Stimulated activated CD8-positive, alpha-beta memory T cell treated with anti-CD3 and anti-CD28 coated beads, Interleukin-15, amount 100 ng/mL, for 1 hour (primary cell): ENCODE data around the gene LGR6.
A peak's percentile ranks its signal among the peaks of the same experiment; 100 is the strongest.

ENCODE experiments used
- DNase-seq: peaks from one replicate; pipeline ENCODE4 v3.0.0-alpha.2; 2020; ENCODE audit warnings: low read depth

LGR6 gene

DNA sequence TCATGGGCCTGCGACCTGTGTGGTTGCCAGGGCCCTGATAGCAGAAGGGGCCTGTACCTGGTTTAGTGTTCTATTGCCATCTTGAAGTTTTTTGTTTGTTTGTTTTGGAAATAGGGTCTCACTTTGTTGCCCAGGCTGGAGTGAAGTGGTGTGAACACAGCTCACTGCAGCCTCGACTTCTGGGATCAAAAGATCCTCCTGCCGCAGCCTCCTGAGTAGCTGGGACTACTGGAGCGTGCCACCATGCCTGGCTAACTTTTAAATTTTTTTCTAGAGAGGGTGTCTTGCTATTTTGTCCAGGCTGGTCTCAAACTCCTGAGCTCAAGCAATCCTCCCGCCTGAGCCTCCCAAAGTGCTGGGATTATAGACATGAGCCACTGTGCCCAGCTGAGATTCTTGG lies 75.2 kb downstream of the LGR6 start:
- no peak for DNase-seq

GRCh38 chr1:202270871-202271326 lies 77.3 kb downstream of the LGR6 start:
- DNase-seq = no peak

DNA sequence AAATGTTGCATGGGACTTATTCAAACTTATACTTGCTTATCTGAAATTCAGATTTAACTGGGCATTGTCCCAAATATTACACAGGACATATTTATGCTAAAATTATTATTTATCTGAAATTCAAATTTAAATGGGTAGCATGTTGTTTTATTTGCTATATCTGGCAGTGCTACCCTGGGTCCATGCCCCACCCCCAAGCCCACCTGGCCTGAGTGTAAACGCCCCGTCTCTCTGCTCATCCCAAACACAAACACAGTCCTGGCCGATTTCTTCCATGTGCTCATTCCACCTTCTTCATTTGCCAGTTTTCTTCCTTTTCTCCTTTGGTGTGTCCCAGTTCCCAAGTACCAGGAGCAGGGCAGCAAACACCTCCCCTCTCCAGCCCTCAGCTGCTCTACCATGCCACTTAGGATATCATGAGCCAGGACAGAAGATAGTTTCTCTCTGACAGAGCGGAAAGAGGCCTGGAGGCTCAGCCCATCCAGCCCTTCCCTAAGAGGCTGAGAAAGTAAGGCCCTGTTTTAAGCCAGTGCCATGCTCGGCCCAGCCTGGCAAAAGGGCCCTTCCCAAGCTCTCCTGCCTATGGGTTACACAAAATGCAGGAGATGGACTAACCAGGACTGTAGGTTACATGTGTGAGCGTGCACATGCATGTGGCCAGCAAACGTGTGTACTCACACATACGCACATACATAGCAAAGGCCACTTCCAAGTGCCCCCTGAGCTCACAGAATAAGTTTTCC lies 78.7 kb downstream of the LGR6 start:
- no peak for DNase-seq

DNA sequence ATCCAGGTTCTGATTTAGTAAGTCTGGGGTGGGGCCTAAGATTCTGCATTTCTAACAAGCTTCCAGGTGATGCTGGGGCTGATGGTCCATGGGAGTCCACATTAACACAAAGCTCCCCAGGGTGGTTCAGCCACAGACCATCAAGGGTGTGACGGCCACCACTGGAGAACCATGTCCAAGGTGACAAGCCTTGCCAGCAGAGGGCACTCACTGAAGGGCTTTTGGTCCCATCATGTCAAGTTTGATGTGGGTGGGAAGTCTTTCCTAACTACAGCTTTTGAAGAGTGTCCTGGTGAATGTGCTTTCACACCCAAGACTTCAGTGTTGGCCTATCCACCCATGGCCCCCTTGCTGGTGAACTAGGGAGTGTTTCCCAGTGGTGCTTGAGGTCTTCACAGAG lies 81.0 kb downstream of the LGR6 start:
- DNase-seq = peak; percentile 21

DNA sequence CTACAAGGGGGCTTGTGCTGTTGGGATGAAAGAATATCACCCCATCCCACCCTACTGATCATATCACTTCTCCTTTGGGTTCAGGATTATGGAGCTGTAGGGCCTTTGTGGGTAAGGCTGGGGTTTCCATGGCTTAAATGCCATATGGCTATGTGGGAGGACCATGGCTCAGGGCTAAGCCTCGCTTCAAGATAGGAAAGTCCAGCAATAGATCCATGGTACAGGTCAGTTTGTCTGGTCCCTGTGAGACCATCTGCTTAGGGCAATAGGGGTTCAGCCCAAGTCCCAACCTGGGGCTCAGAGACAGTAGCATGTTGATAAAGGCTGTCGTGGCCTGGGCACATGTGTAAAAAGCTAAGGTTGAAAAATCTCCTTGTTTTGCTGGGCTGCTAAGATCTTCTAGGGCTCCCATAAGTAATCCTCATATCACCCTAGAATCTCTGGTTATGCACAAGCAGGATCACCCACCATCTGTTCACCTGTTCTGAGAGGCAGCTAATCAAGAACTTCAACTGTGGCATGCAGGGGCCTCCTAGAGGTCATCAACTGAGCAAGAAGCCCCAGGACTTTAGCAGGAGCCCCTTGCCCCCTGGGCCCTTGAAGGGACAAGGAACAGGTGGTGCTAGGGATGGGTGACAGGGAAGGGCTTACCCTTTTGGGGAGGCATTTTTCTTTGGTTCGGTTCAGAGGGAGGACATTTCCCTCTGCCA lies 81.6 kb downstream of the LGR6 start:
- DNase-seq = no peak

DNA sequence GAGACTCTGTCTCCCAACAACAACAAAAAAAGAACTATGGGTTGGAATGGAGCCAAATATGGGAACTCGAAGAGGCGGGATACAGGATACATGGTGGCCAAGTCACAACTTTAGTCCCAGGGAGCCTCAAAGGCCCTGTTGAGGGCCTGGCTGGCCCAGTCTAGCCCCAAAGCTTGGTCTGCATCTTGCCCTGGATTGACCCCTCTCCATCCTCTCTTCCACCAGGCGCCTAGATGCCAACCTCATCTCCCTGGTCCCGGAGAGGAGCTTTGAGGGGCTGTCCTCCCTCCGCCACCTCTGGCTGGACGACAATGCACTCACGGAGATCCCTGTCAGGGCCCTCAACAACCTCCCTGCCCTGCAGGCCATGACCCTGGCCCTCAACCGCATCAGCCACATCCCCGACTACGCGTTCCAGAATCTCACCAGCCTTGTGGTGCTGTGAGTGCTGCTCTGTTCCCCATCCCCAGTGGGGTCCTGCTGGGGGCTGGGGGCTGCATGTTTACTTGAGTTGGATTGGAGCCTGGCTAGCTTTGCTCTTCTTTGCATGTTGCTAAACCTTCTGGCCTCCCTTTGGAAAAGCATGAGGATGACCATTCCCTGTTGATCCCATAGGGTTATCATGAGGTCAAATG lies 82.6 kb downstream of the LGR6 start:
- DNase-seq = no peak

DNA sequence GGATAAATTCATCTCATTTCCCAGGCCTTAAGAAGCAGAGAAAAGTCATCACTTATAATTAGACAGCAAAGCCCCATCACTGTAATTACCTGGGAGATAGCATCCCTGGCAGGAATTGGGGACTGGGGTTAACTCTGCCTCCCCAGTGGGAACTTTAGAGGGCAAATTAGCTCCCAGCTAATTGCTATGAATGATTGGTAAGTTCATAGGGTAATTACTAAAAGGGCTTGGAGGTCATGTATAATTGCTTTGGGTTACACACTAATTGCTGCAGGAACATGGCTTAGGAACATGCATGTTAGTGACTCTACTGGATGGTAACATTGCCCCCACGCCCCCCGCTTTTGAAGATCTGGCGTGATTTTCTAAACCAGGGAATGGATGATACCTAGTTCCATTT lies 83.3 kb downstream of the LGR6 start:
- no peak for DNase-seq

GRCh38 chr1:202278751-202279150 lies 85.2 kb downstream of the LGR6 start:
- DNase-seq = no peak

DNA sequence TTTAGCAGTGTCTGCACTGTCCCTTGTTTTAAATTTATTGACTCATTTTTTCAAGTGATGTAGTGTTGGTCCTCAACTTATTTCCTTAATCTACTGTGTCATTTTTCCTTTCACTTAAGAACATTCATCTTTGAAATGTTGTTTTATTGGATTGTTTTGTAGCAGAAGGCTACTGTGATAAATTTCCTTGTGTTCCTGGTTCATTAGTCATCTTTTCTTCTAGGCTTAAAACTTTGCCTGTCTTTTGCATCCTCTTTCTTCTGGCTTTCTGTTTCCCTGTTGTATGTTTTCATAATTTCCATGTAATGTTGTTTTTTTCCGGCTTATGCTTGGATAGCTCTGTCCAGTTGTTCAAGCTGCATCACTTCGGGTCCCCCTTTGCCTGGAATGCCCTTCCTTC lies 86.2 kb downstream of the LGR6 start:
- no peak for DNase-seq

DNA sequence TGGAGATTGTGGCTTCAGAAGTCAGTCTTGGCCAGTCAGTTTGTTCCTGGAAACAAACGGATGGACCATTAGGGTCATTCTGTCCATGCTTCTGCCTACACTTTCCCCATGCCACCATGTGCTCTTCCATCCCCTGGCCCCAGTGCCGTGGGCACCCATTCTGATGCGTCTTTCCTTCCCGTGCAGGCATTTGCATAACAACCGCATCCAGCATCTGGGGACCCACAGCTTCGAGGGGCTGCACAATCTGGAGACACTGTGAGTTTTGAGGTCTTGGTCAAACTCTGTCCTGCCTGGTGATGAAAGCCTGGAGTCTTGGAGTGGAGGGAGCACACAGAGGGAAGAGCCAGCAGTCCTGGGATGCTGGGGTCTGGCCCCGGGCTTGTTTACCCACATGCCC lies 87.0 kb downstream of the LGR6 start:
- no peak for DNase-seq

GRCh38 chr1:202281316-202282024 lies 87.9 kb downstream of the LGR6 start:
- DNase-seq = no peak

GRCh38 chr1:202282025-202282371 lies 88.4 kb downstream of the LGR6 start:
- DNase-seq = no peak

DNA sequence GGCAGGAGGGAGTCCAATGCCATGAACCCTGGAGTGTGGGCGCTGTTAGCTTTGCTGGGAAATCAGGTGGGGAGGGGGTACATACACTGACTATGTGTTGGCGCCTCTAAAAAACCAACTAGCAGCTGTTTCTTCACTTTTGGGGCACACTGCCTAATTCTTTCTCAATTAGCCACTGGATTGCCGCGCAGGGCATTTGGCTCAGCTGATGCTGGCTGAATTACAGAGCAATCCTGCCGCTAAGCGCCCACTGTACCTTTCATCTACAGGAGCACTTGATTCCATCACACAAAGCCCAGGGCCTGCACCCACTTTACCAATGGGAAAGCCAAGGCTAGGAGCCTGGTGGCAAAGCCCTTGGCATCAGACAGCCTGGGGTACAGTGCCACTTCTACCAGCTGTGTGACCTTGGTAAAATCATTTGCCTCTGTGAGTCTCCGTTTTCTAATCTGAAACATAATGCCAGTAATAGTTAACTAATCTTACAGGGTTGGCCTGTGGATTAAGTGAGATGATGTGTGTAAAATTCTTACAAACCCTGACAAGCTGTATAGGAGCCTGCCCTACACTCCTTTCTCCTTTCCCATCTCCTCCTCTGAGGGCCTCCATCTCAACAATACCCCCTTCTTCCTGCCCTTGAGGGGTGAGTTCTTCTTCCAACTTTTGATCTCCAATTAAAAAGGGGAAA lies 89.1 kb downstream of the LGR6 start:
- DNase-seq = no peak

- DNase-seq = no peak
Observed at GRCh38 chr1:202283379-202283844, 89.8 kb downstream of the LGR6 start.

DNA sequence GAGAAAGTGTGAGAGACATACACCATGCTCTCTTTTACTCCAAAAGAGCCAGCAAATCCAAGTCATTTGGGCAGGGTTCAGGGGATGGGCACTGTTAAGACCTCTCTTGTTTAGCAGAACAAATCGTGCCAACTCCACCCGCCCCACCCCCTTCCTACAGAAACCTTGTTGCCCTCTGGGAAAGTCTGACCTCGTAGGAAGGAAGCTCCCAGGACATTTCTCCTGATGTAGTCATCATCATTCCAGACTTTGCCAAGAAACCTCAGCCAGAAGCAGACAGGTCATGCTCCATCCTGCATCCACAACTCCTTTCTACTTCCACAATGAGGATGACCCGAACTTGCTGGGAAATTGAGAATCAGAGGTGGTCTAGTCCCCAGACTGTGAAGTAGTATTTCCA lies 90.4 kb downstream of the LGR6 start:
- DNase-seq = no peak

DNA sequence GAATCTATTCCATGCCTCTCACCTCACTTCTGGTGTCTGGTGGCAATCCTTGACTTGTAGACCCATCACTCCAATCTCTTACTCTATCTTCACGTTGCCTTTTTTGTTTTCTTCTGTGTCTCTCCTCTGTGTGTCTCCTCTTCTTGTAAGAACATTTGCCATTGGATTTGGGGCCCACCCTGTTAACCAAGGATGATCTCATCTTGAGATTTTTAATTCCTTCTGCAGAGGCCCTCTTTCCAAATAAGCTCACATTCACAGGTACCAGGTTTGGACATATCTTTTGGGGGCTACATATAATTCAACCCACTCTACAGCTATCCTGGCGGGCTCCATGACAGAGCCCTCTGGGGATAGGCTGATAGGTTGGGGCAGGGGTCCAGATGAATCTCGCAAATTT lies 92.3 kb downstream of the LGR6 start:
- DNase-seq = no peak

DNA sequence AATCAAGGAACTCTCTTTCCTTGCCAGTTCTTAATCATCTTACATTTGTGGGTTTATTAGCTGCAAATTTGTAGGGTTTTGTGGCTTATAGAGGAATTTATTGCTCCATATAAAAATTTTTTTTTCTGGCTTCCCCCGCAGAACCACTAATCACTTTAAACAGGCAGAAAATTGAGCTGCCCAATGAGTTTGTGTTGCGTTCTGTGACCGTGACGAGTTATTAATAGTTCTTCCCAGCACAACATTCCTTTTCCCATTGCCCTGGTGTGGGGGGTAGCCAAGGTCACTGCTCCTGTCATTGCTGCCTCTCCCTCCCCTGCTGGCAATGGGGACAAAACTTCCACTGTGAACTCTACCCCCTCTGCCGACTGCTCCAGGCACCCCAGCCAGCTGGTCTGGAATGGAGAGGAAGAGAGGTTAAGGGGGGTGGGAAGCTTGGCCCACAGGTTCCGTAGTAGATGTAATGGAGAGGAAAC lies 93.1 kb downstream of the LGR6 start:
- DNase-seq = no peak

DNA sequence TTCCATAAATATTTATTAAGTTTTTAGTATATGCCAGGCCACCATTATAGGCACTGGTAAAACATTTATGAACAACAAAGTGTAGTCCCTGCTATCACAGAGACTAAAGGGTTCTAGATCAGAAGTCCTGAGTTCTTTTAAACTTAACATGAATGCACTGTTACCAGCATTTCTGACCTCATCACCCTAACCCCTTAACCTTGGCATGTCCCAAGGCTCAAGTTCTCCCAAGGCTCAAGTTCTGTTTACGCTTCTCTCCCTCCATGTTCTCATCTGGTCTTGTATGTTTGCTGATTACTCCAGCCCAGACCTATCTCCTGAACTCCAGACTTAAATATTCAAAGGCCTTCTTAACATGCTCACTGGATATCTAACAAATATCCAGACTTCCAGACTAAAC lies 93.6 kb downstream of the LGR6 start:
- DNase-seq = no peak

DNA sequence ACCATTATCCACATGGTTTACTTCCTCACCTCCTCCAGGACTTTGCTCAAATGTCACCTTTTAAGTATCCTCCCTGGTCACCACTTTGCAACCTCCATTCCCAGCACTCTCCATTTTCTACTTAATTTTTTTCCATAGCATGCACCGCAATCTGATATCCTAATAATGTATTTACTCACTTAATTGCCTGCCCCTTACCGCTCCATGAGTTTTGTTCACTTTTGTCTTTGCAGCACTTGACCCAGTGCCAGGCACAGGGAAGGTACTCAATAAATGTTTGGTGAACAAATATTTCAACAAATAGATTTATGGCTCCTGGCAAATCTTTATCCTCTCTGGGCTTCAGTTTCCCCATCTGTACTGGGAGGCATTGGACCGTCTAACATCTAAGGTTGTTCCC lies 94.6 kb downstream of the LGR6 start:
- no peak for DNase-seq

- DNase-seq = no peak
Observed at GRCh38 chr1:202289009-202289408, 95.4 kb downstream of the LGR6 start.

- no peak for DNase-seq
Observed at GRCh38 chr1:202291001-202291400, 97.4 kb downstream of the LGR6 start.
